WERI-Rb-1 (cell line): ENCODE data around the gene GNB1.
"Not testable (repeated sequence)": the region's sequence is repeated elsewhere in the genome, so short reads cannot be mapped to it uniquely, and the experiment has no call there.

Experiments
- DNase-seq: peaks from one replicate; pipeline ENCODE4 v3.0.0-alpha.2; 2020
- H3K27ac ChIP-seq: fragments of 250-450 bp; sonication (Bioruptor Pico); 2 replicates; pipeline ENCODE4 v1.5.1; 2020; ENCODE audit warnings: mild to moderate bottlenecking, moderate library complexity
- H3K27me3 ChIP-seq: fragments of 250-450 bp; sonication (Bioruptor Pico); 2 replicates; pipeline ENCODE4 v1.5.1; 2021; ENCODE audit warnings: mild to moderate bottlenecking, low read depth, moderate library complexity; ENCODE audit not compliant: insufficient read depth, severe bottlenecking
- H3K36me3 ChIP-seq: fragments of 250-450 bp; sonication (Bioruptor Pico); 2 replicates; pipeline ENCODE4 v1.5.1; 2020; ENCODE audit warnings: mild to moderate bottlenecking, moderate library complexity
- H3K4me3 ChIP-seq: 2 replicates; pipeline ENCODE4 v1.5.1; 2011; ENCODE audit warnings: low read depth, mild to moderate bottlenecking, control low read depth, low read length
- H3K9me3 ChIP-seq: fragments of 250-450 bp; sonication (Bioruptor Pico); 2 replicates; pipeline ENCODE4 v1.5.1; 2021; ENCODE audit warnings: mild to moderate bottlenecking, moderate library complexity; ENCODE audit not compliant: severe bottlenecking
- CTCF ChIP-seq: IDR thresholded peaks from 2 replicates; pipeline ENCODE4 v1.5.1; 2011; ENCODE audit warnings: low read depth, mild to moderate bottlenecking, control low read depth, inconsistent platforms, low read length

Gene GNB1

DNA sequence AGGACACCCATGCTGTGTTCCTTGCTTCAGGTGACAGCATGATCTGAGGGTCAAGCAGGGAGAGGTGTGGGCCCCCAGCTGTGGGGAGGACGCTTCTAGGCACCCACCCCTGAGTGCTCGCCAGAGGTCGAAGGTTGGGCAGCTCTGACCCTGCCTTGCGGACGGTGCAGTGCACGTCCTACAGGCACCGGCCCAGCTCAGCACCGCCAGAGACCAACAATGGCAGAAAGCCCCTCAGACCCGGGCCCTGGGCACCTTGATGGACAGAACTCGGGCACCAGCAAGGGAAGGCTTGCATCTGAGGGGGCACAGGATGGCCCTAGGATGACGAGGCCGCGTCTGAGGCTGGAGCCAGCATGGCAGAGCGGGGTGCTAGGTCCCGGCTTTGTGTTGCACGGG, 137.3 kb downstream of the GNB1 start:
- no peak for DNase-seq
- peaks cover 44% of the 10 kb centered on the region for H3K36me3 ChIP-seq
- no peak for TF ChIP-seq CTCF
- H3K27me3 ChIP-seq = no peaks in the 10 kb centered on the region
- no peaks in the 10 kb centered on the region for H3K9me3 ChIP-seq
- H3K4me3 ChIP-seq = no peak overlapping the region
- H3K27ac ChIP-seq = no peak overlapping the region

GRCh38 chr1:1752636-1753606, 138.0 kb downstream of the GNB1 start:
- Histone ChIP-seq H3K9me3 (no peaks in the 10 kb centered on the region), H3K36me3 (peaks cover 39% of the 10 kb centered on the region), H3K4me3 (no peak overlapping the region), H3K27me3 (no peaks in the 10 kb centered on the region), H3K27ac (no peak overlapping the region)
- TF ChIP-seq CTCF = no peak
- DNase-seq = no peak

DNA sequence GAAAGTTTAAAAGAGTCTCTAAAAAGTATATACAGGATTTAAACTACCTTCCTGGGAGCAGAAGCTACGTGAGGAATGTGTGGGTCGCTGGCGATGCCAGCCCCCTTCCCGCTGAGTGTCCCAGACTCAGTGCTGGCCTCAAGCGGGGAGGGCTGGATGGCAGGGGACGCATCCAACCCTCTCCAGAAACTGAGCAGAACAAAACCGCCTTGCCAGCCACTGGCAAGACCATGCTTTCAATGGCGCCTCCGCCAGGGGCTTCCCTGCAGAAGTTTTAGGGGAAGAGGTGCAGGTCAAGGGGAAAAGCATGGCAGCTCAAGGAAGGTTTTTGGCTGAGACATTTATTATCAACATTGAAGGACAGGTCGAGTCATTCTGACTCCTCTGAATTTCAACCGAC, 138.7 kb downstream of the GNB1 start:
- H3K27ac ChIP-seq = no peak overlapping the region
- no peak for TF ChIP-seq CTCF
- peaks cover 33% of the 10 kb centered on the region for H3K36me3 ChIP-seq
- DNase-seq = no peak
- H3K27me3 ChIP-seq = no peaks in the 10 kb centered on the region
- no peaks in the 10 kb centered on the region for H3K9me3 ChIP-seq
- H3K4me3 ChIP-seq = no peak overlapping the region

- H3K36me3 ChIP-seq = peaks cover 17% of the 10 kb centered on the region
- DNase-seq, H3K27me3 ChIP-seq, H3K4me3 ChIP-seq, H3K27ac ChIP-seq, H3K9me3 ChIP-seq: not testable (repeated sequence)
These were observed 140.9 kb downstream of the GNB1 start for GRCh38 chr1:1749941-1750340.

DNA sequence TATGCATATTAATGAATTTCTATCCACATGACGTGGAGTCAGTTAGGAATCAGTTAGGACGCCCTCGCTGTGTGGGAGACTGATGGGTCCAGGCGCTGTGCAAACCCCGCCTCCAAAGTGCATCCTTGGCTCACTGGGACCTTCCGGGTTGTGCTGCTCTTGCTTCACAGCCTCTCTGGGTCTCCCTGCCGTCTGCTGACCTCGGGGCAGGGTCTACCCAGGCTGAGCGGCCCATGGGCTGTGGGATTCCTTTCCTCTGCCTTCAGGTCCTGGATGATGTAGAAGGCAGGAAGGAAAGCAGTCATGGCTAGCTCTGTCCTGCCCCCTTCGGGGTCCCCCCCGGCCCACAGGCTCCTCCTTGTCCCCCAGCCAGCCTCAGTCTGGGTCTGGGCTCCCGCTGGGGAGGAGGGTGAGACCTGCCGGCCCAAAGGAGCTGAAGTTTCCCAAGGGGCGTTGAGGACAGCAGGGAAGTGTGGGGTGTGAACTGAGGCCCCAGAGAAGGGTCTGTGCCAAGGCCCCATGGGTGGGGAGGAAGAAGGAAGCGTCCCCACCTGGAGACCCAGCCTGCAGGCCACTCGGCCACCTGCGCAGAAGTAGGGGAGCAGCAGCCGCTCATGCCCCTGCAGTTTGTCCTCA, 142.1 kb downstream of the GNB1 start:
- H3K9me3 ChIP-seq = no peaks in the 10 kb centered on the region
- DNase-seq = no peak
- no peak for TF ChIP-seq CTCF

DNA sequence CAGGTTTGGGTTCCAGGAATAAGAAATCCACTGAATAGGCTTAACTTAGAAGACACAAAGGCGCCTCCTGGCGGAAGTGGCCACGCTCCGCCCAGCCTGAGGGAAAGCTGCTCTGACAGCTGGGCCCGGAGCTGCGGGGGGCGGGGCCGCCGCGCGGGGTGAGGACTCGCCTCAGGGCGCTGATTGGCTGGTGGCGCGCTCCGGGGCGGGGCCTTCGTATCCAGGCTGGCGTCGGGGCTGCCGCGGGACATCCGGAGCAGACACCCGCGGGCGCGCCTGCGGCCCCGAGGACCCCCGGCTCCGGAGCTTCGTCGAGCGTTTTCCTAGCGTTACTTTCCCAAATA, 144.3 kb downstream of the GNB1 start:
- H3K36me3 ChIP-seq, H3K9me3 ChIP-seq, DNase-seq, H3K27me3 ChIP-seq: not testable (repeated sequence)
- H3K4me3 ChIP-seq = peak overlapping the region; percentile 45; the same call in 1 of the 2 replicates
- peak overlapping the region; percentile 83 for H3K27ac ChIP-seq

More for the DNA sequence above, 142.1 kb downstream of the GNB1 start:
- no peak overlapping the region for H3K27ac ChIP-seq
- peaks cover 6% of the 10 kb centered on the region for H3K36me3 ChIP-seq
- H3K27me3 ChIP-seq = no peaks in the 10 kb centered on the region
- no peak overlapping the region for H3K4me3 ChIP-seq

DNA sequence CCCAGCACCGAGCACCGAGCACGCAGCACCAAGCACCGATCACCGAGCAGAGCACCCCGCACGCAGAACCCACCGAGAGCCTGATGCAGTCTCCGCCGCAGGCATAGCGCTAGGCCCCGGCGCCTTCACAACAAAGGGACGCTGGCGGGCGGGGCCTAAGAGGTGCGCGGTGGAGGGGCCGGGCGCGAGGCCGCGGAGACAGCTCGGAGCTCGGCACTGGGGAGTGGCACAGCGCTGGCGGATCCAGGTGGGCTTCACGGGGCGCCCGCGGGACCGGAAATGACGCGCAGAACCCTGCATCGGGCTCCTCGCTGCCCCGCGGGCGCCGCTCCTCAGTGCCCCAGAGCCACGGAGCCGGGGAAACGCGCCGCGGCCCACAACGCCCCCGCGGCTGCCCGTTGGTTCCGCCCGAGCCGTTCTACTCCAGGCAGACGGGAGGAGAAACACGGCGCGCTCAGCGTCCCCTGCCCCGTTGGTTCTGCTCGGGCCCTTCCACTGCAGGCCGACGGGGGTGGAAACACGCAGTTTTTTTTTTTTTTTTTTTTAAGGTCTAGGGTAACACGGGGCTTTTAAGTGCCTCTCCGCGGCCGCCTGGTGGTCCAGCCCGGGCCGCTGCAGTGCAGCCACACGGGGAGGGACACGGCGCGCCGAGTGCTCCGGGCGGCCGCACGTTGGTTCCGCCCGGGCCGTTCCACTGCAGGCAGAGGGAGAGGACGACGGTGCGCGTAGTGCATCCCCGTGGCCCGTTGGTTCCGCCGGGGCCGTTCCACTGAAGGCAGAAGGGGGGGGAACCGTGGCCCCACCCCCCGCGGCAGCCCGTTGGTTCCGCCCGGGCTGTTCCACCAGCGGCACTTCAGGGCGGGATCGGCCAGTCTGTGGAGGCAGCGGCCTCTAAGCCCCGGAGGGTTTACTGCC, 145.0 kb downstream of the GNB1 start:
- Histone ChIP-seq H3K4me3 (peak overlapping the region; percentile 45), H3K27ac (peak overlapping the region; percentile 83)
- not testable (repeated sequence) for H3K36me3 ChIP-seq, H3K9me3 ChIP-seq, H3K27me3 ChIP-seq
- peak; percentile 70 for DNase-seq

DNA sequence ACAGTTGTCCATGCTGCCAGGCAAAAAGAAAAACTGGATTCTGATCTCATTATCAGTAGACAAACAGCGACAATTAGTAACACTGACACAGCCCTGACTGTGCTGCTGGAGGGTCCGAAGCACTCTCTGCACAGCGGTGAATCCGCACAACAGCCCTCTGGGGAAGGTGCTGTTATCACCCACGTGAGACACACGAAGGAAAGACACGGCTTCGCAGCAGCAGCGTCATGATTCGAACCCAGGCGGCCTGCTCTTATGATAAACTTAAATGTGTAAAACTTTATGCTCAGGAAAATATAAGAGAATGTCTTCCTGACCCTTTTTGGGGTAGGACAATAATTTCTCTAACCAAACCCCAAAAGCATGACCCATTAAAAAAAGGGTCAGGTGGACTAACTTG, 148.4 kb downstream of the GNB1 start:
- not testable (repeated sequence) for H3K36me3 ChIP-seq, DNase-seq, H3K4me3 ChIP-seq, H3K27me3 ChIP-seq, H3K27ac ChIP-seq, H3K9me3 ChIP-seq

GRCh38 chr1:1741013-1741412, 149.9 kb downstream of the GNB1 start:
- DNase-seq, H3K27ac ChIP-seq: not testable (repeated sequence)

More at GRCh38 chr1:1741013-1741412, 149.9 kb downstream of the GNB1 start:
- H3K9me3 ChIP-seq, H3K36me3 ChIP-seq, H3K4me3 ChIP-seq, H3K27me3 ChIP-seq: not testable (repeated sequence)
